Mammary epithelial cell (primary cell): ENCODE data around the gene HYOU1.

ENCODE experiments used
- EZH2 ChIP-seq: IDR thresholded peaks from 2 replicates; pipeline ENCODE4 v1.6.1; 2012; ENCODE audit warnings: low read length, inconsistent platforms, borderline replicate concordance
- TF ChIP-seq, protein P1 (sequence below), 2 donors: IDR thresholded peaks in 1 of 2; conservative IDR thresholded peaks in 1 of 2; 2 replicates each; pipeline ENCODE4 v1.5.1; 2011 to 2012; ENCODE audit warnings: inconsistent platforms in 2 of 2, low read length in 2 of 2, mild to moderate bottlenecking in 2 of 2, control low read depth in 1 of 2, low read depth in 1 of 2; ENCODE audit not compliant: insufficient read depth in 1 of 2; ENCODE audit errors: extremely low read depth in 1 of 2

DNA sequence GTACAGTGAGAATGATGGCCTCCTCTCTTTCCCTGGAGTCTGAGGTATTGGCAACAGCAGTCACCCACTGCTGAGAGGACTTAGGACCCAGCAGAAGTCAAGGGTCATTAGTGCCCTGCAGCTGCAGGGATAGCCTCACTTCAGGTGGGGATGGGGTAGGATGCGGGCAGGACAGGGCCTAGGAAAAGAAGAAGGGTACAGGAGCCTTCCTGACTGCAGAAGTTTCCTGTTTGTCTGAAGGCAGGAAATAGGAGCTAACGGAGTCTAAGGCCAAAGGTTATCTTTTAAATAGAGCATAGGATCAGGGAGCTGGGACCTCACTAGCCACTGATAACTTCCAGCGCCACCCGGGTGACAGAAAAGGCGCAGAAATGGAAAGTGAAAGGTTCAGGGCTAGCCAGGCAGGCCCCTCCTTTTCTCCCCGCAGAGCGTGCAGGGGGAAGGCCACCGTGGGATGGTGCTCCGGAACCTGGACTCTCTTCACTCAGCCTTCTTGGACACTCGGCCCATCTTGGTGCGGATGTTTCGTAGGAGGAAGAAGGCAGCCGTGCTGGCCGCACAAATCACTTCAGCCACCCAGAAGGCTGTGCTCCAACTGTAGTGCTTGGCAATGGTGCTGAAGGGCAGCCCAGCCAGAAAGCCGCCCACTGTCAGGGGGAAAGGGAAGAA is 32.4 kb downstream of the HYOU1 start:
- TF ChIP-seq, protein P1, sequence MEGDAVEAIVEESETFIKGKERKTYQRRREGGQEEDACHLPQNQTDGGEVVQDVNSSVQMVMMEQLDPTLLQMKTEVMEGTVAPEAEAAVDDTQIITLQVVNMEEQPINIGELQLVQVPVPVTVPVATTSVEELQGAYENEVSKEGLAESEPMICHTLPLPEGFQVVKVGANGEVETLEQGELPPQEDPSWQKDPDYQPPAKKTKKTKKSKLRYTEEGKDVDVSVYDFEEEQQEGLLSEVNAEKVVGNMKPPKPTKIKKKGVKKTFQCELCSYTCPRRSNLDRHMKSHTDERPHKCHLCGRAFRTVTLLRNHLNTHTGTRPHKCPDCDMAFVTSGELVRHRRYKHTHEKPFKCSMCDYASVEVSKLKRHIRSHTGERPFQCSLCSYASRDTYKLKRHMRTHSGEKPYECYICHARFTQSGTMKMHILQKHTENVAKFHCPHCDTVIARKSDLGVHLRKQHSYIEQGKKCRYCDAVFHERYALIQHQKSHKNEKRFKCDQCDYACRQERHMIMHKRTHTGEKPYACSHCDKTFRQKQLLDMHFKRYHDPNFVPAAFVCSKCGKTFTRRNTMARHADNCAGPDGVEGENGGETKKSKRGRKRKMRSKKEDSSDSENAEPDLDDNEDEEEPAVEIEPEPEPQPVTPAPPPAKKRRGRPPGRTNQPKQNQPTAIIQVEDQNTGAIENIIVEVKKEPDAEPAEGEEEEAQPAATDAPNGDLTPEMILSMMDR (conservative IDR thresholded peaks at IDR 0.05 in 1 of 2, IDR thresholded peaks at IDR 0.05 in 1 of 2; ENCODE audit: extremely low read depth in 1 of 2, insufficient read depth in 1 of 2, low read depth in 1 of 2, low read length in 2 of 2): no peak
- TF ChIP-seq EZH2: no peak
